WTC11 (cell line): ENCODE data around the gene COL12A1. TPM values are rescaled to one million over a fixed set of nuclear protein-coding genes. Genes with fewer than 3 reads are reported as not detected.

Source experiments
- ATAC-seq: fragments of 200-7000 bp; cut with Tn5 transposase; 2 replicates; pipeline ENCODE4 v1.10.0; 2021; ENCODE audit warnings: mild to moderate bottlenecking, moderate library complexity
- CTCF ChIA-PET: fragments of 300-600 bp; sonication (Branson Sonifier 250); formaldehyde crosslinking; loops from one replicate; lab custom pipeline; 2021; ENCODE audit warnings: antibody characterized with exemption; lab: Charles Lee
- POLR2A ChIA-PET: fragments of 350-600 bp; sonication (Branson Sonifier 250); formaldehyde crosslinking; loops from one replicate; lab custom pipeline; 2021; ENCODE audit warnings: antibody characterized with exemption; lab: Charles Lee
- DNase-seq: peaks from one replicate; pipeline ENCODE4 v3.0.0; 2021; ENCODE audit warnings: low spot score
- H3K27ac Mint-ChIP-seq: 2 replicates; pipeline ENCODE4 v1.8.0; 2021; ENCODE audit warnings: mixed read lengths
- H3K27me3 Mint-ChIP-seq: 2 replicates; pipeline ENCODE4 v1.8.0; 2021; ENCODE audit warnings: low read depth, mild to moderate bottlenecking, moderate library complexity, mixed read lengths
- H3K36me3 Mint-ChIP-seq: 2 replicates; pipeline ENCODE4 v1.8.0; 2021; ENCODE audit warnings: mixed read lengths
- H3K4me1 Mint-ChIP-seq: 2 replicates; pipeline ENCODE4 v1.8.0; 2022; ENCODE audit warnings: mixed read lengths
- H3K4me3 Mint-ChIP-seq: 2 replicates; pipeline ENCODE4 v1.8.0; 2021; ENCODE audit warnings: mild to moderate bottlenecking, moderate library complexity, mixed read lengths
- H3K9me3 Mint-ChIP-seq: 2 replicates; pipeline ENCODE4 v1.8.0; 2021; ENCODE audit warnings: mixed read lengths
- CREM ChIP-seq: sonication (generic); formaldehyde crosslinking; IDR thresholded peaks from 2 replicates; pipeline ENCODE4 v1.8.1; 2022; ENCODE audit warnings: mild to moderate bottlenecking, missing genetic modification reagents, moderate library complexity
- E2F5 ChIP-seq: sonication (generic); formaldehyde crosslinking; IDR thresholded peaks from 2 replicates; pipeline ENCODE4 v1.8.1; 2022; ENCODE audit warnings: mild to moderate bottlenecking, moderate library complexity, missing genetic modification reagents
- EMX1 ChIP-seq: fragments of 250-450 bp; sonication (Bioruptor Pico); IDR thresholded peaks from 2 replicates; pipeline ENCODE4 v1.8.0; 2021; ENCODE audit warnings: mild to moderate bottlenecking
- ERG ChIP-seq: fragments of 250-450 bp; sonication (Bioruptor Pico); IDR thresholded peaks from 2 replicates; pipeline ENCODE4 v1.8.0; 2021; ENCODE audit warnings: mild to moderate bottlenecking
- ESRRA ChIP-seq: sonication (generic); formaldehyde crosslinking; IDR thresholded peaks from 2 replicates; pipeline ENCODE4 v1.8.1; 2022; ENCODE audit warnings: mild to moderate bottlenecking, missing genetic modification reagents, borderline replicate concordance
- ETV6 ChIP-seq: sonication (generic); formaldehyde crosslinking; IDR thresholded peaks from 2 replicates; pipeline ENCODE4 v1.8.1; 2022; ENCODE audit warnings: mild to moderate bottlenecking, missing genetic modification reagents
- HMGA2 ChIP-seq: fragments of 250-450 bp; sonication (Bioruptor Pico); IDR thresholded peaks from 2 replicates; pipeline ENCODE4 v1.4.0; 2021; ENCODE audit warnings: mild to moderate bottlenecking, moderate library complexity
- HMGXB4 ChIP-seq: sonication (generic); formaldehyde crosslinking; IDR thresholded peaks from 2 replicates; pipeline ENCODE4 v1.8.1; 2023; ENCODE audit warnings: mild to moderate bottlenecking, moderate library complexity, missing genetic modification reagents
- JAZF1 ChIP-seq: fragments of 250-450 bp; sonication (Bioruptor Pico); IDR thresholded peaks from 2 replicates; pipeline ENCODE4 v1.9.0; 2021; ENCODE audit warnings: moderate library complexity, mild to moderate bottlenecking, inconsistent platforms
- MXD4 ChIP-seq: fragments of 250-450 bp; sonication (Bioruptor Pico); IDR thresholded peaks from 2 replicates; pipeline ENCODE4 v1.8.0; 2021; ENCODE audit warnings: mild to moderate bottlenecking, moderate library complexity, borderline replicate concordance
- NR1H2 ChIP-seq: sonication (generic); formaldehyde crosslinking; IDR thresholded peaks from 2 replicates; pipeline ENCODE4 v1.9.0; 2021; ENCODE audit warnings: mild to moderate bottlenecking, moderate library complexity, missing genetic modification reagents
- PRDM15 ChIP-seq: sonication (generic); formaldehyde crosslinking; IDR thresholded peaks from 2 replicates; pipeline ENCODE4 v1.8.0; 2022; ENCODE audit warnings: missing genetic modification reagents
- RORB ChIP-seq: fragments of 250-450 bp; sonication (Bioruptor Pico); IDR thresholded peaks from 2 replicates; pipeline ENCODE4 v1.9.0; 2021; ENCODE audit warnings: mild to moderate bottlenecking
- SMAD4 ChIP-seq: sonication (generic); formaldehyde crosslinking; IDR thresholded peaks from 2 replicates; pipeline ENCODE4 v1.8.0; 2022; ENCODE audit warnings: mild to moderate bottlenecking, missing genetic modification reagents
- ZBTB43 ChIP-seq: sonication (generic); formaldehyde crosslinking; IDR thresholded peaks from 2 replicates; pipeline ENCODE4 v1.8.1; 2023; ENCODE audit warnings: mild to moderate bottlenecking, missing genetic modification reagents
- ZNF263 ChIP-seq: sonication (generic); formaldehyde crosslinking; IDR thresholded peaks from 2 replicates; pipeline ENCODE4 v1.8.1; 2022; ENCODE audit warnings: low read depth, mild to moderate bottlenecking, moderate library complexity, missing genetic modification reagents
- ZNF281 ChIP-seq: sonication (generic); formaldehyde crosslinking; IDR thresholded peaks from 2 replicates; pipeline ENCODE4 v1.8.0; 2023; ENCODE audit warnings: mild to moderate bottlenecking, missing genetic modification reagents
- ZNF317 ChIP-seq: sonication (generic); formaldehyde crosslinking; IDR thresholded peaks from 2 replicates; pipeline ENCODE4 v1.8.1; 2023; ENCODE audit warnings: low read depth, mild to moderate bottlenecking, moderate library complexity, missing genetic modification reagents, borderline replicate concordance
- ZNF396 ChIP-seq: fragments of 250-450 bp; sonication (Bioruptor Pico); IDR thresholded peaks from 2 replicates; pipeline ENCODE4 v1.8.0; 2021; ENCODE audit warnings: mild to moderate bottlenecking, moderate library complexity, borderline replicate concordance
- ZNF512 ChIP-seq: sonication (generic); formaldehyde crosslinking; IDR thresholded peaks from 2 replicates; pipeline ENCODE4 v1.8.1; 2022; ENCODE audit warnings: missing genetic modification reagents, borderline replicate concordance
- total RNA-seq: library from RNA; stranded (reverse); gene quantifications from 3 replicates; pipeline ENCODE4 v1.2.3, GENCODE V29; 2021
- TF ChIP-seq, protein P1 (sequence below): sonication (generic); formaldehyde crosslinking; IDR thresholded peaks from 2 replicates; pipeline ENCODE4 v1.8.1; 2022; ENCODE audit warnings: mild to moderate bottlenecking, missing genetic modification reagents, moderate library complexity, borderline replicate concordance

The COL12A1 gene
- total RNA-seq, 1 experiment from 2014 or later: 1.1 TPM

GRCh38 chr6:75167325-75167724 lies 38.5 kb downstream of the COL12A1 start:
- H3K27ac Mint-ChIP-seq: no peak overlapping the region
- DNase-seq (no peak), ATAC-seq (no peak)
- no peak overlapping the region for H3K4me3 Mint-ChIP-seq
- no peaks in the 10 kb centered on the region for H3K9me3 Mint-ChIP-seq
- peaks cover 15% of the 10 kb centered on the region for H3K4me1 Mint-ChIP-seq
- POLR2A ChIA-PET: no interaction called here
- H3K27me3 Mint-ChIP-seq: no peaks in the 10 kb centered on the region
- H3K36me3 Mint-ChIP-seq: no peaks in the 10 kb centered on the region
- TF ChIP-seq ZNF281 (CRISPR knock-in tag): no peak
- no peak for TF ChIP-seq NR1H2 (CRISPR knock-in tag)
- no peak for TF ChIP-seq HMGXB4 (CRISPR knock-in tag)
- TF ChIP-seq E2F5 (CRISPR knock-in tag): no peak
- TF ChIP-seq, protein P1, sequence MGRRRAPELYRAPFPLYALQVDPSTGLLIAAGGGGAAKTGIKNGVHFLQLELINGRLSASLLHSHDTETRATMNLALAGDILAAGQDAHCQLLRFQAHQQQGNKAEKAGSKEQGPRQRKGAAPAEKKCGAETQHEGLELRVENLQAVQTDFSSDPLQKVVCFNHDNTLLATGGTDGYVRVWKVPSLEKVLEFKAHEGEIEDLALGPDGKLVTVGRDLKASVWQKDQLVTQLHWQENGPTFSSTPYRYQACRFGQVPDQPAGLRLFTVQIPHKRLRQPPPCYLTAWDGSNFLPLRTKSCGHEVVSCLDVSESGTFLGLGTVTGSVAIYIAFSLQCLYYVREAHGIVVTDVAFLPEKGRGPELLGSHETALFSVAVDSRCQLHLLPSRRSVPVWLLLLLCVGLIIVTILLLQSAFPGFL (CRISPR knock-in tag): no peak
- CTCF ChIA-PET: interaction anchor here (1.0 kb wide), 1 partner anchor 41 kb away, joined by 4 read pairs; no protein-coding TSS in a partner anchor

GRCh38 chr6:75166773-75167172 lies 39.1 kb downstream of the COL12A1 start:
- CTCF ChIA-PET: interaction anchor here (0.9 kb wide), 1 partner anchor 42 kb away, joined by 3 read pairs; no protein-coding TSS in a partner anchor
- TF ChIP-seq EMX1 (no peak), ESRRA (CRISPR knock-in tag) (no peak), ERG (no peak), PRDM15 (CRISPR knock-in tag) (no peak), HMGA2 (CRISPR knock-in tag) (no peak), MXD4 (CRISPR knock-in tag) (no peak), ZNF263 (no peak), ETV6 (CRISPR knock-in tag) (no peak), ZNF512 (no peak), ZNF317 (CRISPR knock-in tag) (no peak), ZBTB43 (CRISPR knock-in tag) (no peak), CREM (CRISPR knock-in tag) (no peak), JAZF1 (CRISPR knock-in tag) (no peak), SMAD4 (CRISPR knock-in tag) (no peak), RORB (CRISPR knock-in tag) (no peak), ZNF396 (CRISPR knock-in tag) (no peak)

More at GRCh38 chr6:75166773-75167172, 39.1 kb downstream of the COL12A1 start:
- DNase-seq (no peak), ATAC-seq (no peak)
- Mint-ChIP-seq H3K4me1 (peaks cover 15% of the 10 kb centered on the region), H3K27me3 (no peaks in the 10 kb centered on the region), H3K27ac (no peak overlapping the region), H3K36me3 (no peaks in the 10 kb centered on the region), H3K9me3 (no peaks in the 10 kb centered on the region), H3K4me3 (no peak overlapping the region)
- POLR2A ChIA-PET: no interaction called here
